Bone marrow (tissue), 2 donors: ENCODE data around the gene FAM219B.
A peak's percentile ranks its signal among the peaks of the same experiment; 100 is the strongest.
"Not testable (repeated sequence)": the region's sequence is repeated elsewhere in the genome, so short reads cannot be mapped to it uniquely, and the experiment has no call there.

Source experiments
- DNase-seq, 2 donors: peaks; one replicate each; lab custom pipeline; 2025; lab: John Stamatoyannopoulos, UW

The FAM219B gene

DNA sequence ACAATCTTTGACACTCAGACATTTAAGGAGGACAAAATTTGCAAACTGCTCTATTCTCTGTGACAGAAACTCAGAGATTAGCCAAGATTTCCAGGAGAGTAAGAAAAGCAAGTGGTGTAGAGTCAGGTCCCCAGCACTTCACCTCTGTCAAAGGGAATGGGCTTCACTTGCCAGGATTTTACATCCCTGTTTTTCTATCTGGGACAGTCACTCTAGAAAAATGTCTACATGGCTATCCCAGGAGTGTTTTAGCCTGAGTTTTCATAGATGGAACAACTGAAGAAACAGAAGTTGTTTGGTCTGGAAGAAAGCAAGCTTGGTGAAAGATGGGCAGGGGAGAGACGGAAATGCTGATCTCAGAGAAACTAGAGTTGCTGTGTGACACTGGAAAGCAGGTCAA is 3.0 kb downstream of the FAM219B start:
- no peak for DNase-seq

DNA sequence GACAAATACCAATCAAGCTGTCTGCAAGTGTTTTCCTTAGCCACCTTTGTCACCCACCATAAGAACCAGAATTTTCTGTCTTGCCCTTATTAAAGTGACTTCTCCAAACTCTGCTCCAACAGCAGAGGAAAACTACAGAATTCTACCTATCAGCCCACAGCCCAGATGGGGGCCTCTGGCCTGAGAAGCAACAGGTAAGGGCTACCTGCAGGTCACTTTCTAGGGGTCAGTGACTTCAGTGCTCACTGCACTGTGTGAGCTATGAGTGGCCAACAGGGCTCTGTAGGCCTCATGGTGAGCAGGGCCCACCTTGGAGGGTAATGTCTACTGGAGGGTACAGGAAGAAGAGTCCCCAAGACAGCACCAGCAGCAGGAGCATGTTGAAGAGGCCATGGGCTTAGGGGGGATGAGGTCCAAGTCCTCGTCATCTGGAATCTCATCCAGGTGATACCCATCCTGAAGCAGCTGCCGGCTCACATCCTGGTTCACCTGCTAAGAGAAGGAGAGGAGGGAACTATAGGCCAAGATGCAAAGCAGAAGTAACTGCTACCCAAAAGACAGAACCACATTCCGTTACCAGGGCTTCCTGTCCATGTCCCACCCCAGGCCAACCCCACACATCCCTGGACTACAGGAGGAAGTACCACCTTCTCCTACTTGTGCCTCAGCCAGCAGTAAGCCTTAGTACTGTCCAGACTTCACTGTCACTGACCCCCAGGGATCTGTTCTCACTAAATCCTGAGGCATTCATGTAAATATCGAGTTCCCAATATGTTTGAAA is 4.2 kb downstream of the FAM219B start:
- DNase-seq = no peak

DNA sequence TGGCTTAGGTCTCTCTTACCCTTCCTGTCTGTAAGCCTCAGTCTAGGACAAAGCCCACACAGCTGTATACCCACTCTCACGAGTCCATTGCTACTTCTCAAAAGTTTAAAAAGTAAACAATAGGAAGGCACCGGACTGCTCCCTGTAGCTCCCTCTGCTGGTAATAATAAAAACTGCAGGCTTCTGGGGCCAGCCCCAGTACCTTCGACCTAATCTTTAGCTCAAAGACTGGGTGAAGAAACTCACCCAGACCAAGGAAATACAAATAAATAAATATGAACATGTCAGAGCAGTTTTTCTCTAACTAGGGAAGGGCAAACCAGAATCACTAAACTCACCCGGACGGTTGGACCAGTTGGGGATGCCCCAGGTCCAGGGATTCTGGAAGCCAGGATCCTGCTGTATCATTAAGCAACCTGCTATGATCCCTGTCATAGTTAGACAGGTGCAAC is 5.0 kb downstream of the FAM219B start:
- peak; percentile 4 to 61 for DNase-seq

GRCh38 chr15:74897300-74897701 is 9.3 kb downstream of the FAM219B start:
- DNase-seq = no peak

DNA sequence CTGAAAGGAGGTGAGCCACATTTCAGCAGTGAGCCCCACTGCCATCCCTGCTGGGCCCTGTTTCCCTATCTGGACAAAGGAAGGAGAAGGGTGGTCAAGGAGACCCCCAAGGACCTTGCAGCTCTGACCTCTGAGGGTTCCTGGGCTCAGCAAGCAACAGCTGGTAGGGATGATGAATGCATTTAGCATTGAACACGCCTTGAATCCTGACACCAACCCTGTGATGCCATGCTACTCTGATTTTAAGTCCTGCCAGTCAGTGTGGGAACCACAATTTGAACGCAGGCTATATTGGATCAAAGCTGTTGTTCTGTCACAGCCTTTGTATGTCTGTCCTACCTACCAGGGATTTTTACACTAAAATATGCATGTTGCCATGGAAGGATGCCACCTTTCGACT is 10.3 kb downstream of the FAM219B start:
- DNase-seq = no peak

DNA sequence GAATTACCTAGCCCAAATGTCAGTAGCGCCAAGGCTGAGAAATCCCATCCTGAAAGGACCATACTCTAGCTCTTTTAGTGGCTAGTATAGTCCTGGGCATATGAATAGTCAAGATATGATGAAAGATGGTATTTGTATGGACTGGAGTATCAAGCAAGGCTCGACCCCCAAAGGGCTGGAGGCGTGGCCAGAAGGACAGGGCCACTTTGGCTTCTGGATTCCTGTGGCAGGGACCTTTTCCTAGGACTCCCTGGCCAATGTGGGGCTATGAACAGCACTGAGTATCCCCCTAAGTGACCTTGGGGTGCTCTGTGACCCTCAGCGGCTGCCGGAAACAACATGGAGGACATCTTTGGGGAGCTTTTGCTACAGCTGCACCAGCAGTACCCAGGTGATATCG is 10.8 kb downstream of the FAM219B start:
- DNase-seq = no peak

- not testable (repeated sequence) for DNase-seq
These were observed 12.3 kb downstream of the FAM219B start for GRCh38 chr15:74894383-74894782.

DNA sequence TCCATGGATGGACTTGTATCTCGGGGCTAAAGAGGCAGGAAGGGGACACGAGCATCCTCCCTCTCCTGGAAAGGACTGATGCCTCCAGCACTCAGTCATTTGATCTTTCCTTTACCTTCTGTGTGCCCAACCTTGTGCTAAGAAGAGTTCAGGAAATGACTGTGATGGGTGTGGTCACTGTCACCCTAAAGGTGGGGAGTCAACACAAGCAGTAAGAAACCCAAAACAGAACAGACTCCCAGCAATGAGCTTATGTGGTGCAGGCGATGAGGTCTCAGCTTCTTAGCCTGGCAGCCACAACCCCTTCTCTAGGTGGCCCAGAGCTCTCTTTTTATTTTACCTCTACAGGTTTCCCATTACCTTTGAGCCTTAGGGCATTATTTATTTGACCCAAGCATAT is 13.0 kb downstream of the FAM219B start:
- DNase-seq = no peak

DNA sequence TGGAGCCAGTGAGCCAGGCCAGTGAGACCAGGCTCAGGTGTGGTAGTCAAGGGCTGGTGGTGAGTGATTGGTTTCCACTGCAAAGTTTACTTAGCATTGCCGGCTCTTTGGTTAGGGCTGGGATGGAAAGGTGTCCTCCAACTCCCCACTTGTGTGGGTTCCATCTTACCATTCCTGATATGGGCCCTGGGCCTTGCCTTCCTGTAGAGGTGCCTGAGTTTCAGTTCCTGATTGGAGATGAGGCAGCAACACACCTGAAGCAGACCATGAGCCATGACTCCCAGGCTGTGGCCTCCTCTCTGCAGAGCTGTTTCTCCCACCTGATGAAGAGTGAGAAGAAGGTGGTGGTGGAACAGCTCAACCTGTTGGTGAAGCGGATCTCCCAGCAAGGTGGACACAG is 13.7 kb downstream of the FAM219B start:
- no peak for DNase-seq

DNA sequence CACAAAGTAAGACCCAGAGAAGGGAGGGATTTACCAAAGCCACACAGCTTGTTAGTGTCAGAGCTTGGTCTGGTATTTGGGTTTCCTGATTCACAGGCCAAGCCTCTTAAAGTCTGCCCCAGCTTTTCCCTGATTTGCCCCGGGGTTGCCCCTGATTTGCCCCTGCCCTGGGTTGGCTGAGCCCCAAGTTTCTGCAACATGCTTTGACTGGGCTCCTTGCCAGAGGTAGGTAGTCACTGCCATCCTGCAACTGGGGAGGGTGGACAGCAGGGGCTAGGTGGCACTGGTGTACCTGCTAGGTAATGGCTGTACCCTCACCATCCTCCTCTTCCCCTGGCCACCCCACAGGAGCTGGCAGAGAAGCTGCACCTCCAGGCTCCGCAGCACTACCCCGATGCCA is 14.3 kb downstream of the FAM219B start:
- no peak for DNase-seq

- no peak for DNase-seq
These were observed 15.2 kb downstream of the FAM219B start for GRCh38 chr15:74891469-74891868.

DNA sequence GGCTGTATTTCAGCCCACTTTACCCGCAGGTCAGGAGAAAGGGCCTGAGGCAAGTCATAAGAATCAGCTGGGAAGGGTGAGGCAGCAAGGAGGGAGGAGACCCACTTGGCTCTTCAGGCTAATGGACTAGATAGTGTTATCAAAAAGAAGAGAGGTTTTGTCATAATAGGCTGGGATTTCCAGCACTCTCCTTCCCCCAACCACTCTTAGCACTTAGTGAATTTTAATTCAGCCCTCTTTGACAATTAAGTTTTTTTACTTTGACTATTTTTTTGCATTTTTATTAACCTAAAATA is 16.0 kb downstream of the FAM219B start:
- no peak for DNase-seq

- DNase-seq = peak; percentile 45 to 49
These were observed 16.6 kb downstream of the FAM219B start, which contains the start of gene MPI for GRCh38 chr15:74889883-74890664. Gene MPI, plus strand, starts transcription at chr15:74890042. Its CDS starts 32 bp downstream, at chr15:74890074.

- no peak for DNase-seq
These were observed 17.2 kb downstream of the FAM219B start for GRCh38 chr15:74889390-74889882.

DNA sequence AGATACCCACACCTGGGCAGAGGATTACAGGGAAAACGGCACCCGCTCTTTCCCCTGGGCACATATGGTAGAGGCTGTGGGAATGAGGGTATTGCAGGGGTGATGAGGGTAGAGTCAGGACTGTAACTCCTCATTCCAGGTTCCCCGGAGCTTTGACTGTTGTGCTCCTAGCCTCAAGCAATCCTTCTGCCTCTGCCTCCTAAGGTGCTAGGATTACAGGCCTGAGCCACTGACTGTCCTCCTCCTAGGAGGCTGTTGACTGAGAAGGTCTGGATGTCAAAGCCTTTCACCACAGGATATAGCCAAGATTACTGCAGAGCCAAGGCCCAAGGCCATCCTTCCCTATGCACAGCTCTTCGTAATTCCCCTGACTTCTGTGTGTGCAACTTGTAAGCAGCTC is 17.9 kb downstream of the FAM219B start:
- no peak for DNase-seq

GRCh38 chr15:74887537-74888193 is 19.0 kb downstream of the FAM219B start:
- DNase-seq = not testable (repeated sequence)

- DNase-seq = no peak
These were observed 21.2 kb downstream of the FAM219B start for GRCh38 chr15:74885461-74885860.

DNA sequence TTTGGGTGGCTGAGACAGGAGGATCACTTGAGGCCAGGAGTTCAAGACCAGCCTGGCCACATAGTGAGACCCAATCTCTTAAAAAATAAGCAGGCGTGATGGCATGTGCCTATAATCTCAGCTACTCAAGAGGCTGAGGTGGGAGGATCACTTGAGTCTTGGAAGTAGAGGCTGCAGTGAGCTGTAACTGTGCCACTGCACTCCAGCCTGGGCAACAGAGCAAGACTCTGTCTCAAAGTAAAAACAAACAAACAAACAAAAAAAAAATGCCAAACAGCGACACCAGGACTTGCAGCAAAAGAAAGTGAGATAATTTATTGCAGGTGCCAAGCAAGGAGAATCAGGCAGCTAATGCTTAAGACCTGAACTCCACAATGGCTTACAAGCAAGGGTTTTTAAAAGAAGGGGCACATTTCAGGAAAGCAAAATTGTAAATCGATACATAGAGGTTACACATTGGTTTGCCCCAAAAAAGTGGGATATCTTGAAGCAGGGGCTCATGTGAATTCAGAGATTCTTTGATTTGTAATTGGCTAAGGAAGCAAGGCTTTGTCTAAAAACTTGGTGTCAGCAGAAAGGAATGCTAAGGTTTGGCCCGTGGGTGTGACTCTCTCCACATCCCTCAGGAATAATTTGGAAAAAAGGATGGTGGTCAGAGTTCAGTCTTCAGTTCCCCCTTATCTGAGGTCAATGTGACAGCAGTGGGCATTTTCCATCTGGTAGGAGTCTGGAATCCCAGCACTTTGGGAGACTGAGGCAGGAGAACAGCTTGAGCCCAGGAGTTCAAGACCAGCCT is 22.0 kb downstream of the FAM219B start:
- no peak for DNase-seq

DNA sequence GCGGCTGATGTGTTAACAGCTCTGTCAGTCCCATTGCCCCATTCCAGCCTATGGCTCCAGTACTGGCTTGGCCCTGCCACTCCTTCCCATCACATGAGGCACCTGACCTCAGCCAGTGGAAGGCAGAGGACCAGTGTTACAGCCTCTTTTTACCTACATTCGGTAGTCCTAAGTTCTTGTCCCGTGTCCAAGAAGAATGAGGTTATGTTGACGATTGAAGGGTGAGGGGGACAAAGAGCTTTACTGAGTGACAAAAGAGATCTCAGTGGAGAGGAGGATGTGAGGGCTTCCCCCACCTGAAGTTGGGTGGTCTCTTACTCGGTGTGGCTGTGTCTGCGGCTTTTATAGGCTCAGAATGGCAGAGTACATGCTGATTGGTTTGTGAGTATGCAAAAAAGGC is 24.1 kb downstream of the FAM219B start:
- no peak for DNase-seq

DNA sequence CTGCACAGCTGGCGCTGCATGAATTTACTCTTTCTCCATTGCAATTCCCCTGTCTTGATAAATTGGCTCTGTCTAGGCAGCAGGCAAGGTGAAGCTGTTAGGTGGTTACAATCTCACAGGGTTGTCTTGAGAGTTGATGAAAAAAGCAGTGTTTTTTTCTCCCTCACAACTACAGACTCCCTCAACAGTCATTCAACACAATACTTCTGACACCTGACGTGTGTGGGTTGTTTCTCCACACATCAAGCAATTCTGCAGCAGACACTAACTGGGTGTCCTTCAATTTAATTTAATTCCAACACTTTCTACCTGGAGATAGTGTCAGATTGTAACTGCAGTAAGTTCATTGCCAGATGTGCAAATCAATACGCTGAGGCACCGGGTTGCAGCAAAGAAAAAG is 28.4 kb downstream of the FAM219B start:
- no peak for DNase-seq

GRCh38 chr15:74873756-74874424 is 32.8 kb downstream of the FAM219B start:
- peak; percentile 21 to 44 for DNase-seq
